Cardiac muscle cell (in vitro differentiated cells and primary cell): Measurements from ENCODE around the gene MYH13. TPM values are rescaled to one million over a fixed set of nuclear protein-coding genes. Genes with fewer than 3 reads are reported as not detected.
A peak's percentile ranks its signal among the peaks of the same experiment; 100 is the strongest.

Experiments
- DNase-seq, 2 donors: peaks; one replicate each; pipeline versions ENCODE4 v3.0.0 to v3.0.0-alpha.2; 2010 to 2017; ENCODE audit warnings: low read depth in 1 of 2, low spot score in 1 of 2
- H3K27ac ChIP-seq: fragments of 200-600 bp; sonication (generic); 2 replicates; pipeline ENCODE4 v1.5.1; 2016
- H3K27me3 ChIP-seq: fragments of 200-600 bp; sonication (generic); 2 replicates; pipeline ENCODE4 v1.6.0; 2016; ENCODE audit warnings: control low read depth
- H3K36me3 ChIP-seq: fragments of 200-600 bp; sonication (generic); 2 replicates; pipeline ENCODE4 v1.5.1; 2016; ENCODE audit warnings: control low read depth
- H3K4me1 ChIP-seq: fragments of 200-600 bp; sonication (generic); 2 replicates; pipeline ENCODE4 v1.8.1; 2017; ENCODE audit warnings: low read depth, mild to moderate bottlenecking, mixed run types
- H3K4me3 ChIP-seq: fragments of 200-600 bp; sonication (generic); 2 replicates; pipeline ENCODE4 v1.5.1; 2016; ENCODE audit warnings: mild to moderate bottlenecking
- H3K9me3 ChIP-seq: fragments of 200-600 bp; sonication (generic); 2 replicates; pipeline ENCODE4 v1.5.1; 2017; ENCODE audit warnings: low read depth, mild to moderate bottlenecking, control low read depth
- polyA plus RNA-seq: library from polyadenylated mRNA; unstranded; fragments of >200 nt; fragmentation: Nextera tagmentation; extraction: Ambion mirVana; gene quantifications from 2 replicates; pipeline ENCODE4 v1.2.1, GENCODE V29; 2016
- total RNA-seq: library from RNA; depleted of rRNA; stranded (reverse); fragments of >200 nt; gene quantifications from 2 replicates; pipeline ENCODE4 v1.2.3, GENCODE V29; 2016
- TF ChIP-seq, protein P1 (sequence below): IDR thresholded peaks from 2 replicates; pipeline ENCODE4 v1.5.1; 2012; ENCODE audit warnings: low read depth, mild to moderate bottlenecking, low read length

MYH13 gene
- total and polyA plus RNA-seq, 2 experiments from 2014 or later, result 0.09 TPM; not detected in 1

DNA sequence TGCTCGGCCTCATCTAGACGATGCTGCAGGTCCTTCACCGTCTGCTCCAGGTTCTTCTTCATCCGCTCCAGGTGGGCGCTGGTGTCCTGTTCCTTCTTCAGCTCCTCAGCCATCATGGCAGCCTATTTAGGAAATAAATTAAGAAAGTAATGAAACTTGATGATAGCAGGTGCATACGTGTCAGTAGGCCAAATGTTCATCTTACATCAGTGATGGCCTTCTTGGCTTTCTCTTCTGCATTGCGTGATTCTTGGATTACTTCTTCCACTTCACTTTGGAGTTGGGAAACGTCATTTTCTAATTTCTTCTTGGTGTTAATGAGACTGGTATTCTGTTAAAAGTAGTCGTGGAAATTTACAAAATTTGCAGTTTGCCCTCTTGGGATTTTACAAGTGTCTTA, 20.1 kb upstream of the MYH13 start:
- Histone ChIP-seq H3K27me3 (no peaks in the 10 kb centered on the region), H3K4me3 (no peak overlapping the region), H3K27ac (no peak overlapping the region), H3K4me1 (no peaks in the 10 kb centered on the region), H3K9me3 (no peaks in the 10 kb centered on the region), H3K36me3 (no peaks in the 10 kb centered on the region)
- DNase-seq, result no peak
- TF ChIP-seq, protein P1, sequence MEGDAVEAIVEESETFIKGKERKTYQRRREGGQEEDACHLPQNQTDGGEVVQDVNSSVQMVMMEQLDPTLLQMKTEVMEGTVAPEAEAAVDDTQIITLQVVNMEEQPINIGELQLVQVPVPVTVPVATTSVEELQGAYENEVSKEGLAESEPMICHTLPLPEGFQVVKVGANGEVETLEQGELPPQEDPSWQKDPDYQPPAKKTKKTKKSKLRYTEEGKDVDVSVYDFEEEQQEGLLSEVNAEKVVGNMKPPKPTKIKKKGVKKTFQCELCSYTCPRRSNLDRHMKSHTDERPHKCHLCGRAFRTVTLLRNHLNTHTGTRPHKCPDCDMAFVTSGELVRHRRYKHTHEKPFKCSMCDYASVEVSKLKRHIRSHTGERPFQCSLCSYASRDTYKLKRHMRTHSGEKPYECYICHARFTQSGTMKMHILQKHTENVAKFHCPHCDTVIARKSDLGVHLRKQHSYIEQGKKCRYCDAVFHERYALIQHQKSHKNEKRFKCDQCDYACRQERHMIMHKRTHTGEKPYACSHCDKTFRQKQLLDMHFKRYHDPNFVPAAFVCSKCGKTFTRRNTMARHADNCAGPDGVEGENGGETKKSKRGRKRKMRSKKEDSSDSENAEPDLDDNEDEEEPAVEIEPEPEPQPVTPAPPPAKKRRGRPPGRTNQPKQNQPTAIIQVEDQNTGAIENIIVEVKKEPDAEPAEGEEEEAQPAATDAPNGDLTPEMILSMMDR, result no peak

DNA sequence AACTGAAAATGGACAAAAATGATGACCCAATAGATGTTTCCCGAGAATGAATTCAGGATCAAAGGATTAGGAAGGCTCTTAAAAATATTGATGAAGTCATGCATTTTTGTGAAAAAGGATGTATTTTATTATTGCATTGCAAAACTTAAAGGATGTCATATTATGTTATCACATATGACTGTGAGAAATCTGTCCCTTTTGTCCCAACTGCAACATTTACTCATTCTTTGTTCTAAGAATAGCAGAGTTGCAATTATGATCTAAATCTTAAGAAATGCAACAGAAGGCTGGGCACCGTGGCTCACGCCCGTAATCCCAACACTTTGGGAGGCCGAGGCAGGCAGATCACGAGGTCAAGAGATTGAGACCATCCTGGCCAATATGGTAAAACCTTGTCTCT, 13.1 kb upstream of the MYH13 start:
- Histone ChIP-seq H3K9me3 (no peaks in the 10 kb centered on the region), H3K36me3 (no peaks in the 10 kb centered on the region), H3K4me1 (no peaks in the 10 kb centered on the region), H3K4me3 (no peak overlapping the region), H3K27ac (no peak overlapping the region), H3K27me3 (peaks cover under 1% of the 10 kb centered on the region)
- DNase-seq, result no peak
- TF ChIP-seq, protein P1, result no peak

DNA sequence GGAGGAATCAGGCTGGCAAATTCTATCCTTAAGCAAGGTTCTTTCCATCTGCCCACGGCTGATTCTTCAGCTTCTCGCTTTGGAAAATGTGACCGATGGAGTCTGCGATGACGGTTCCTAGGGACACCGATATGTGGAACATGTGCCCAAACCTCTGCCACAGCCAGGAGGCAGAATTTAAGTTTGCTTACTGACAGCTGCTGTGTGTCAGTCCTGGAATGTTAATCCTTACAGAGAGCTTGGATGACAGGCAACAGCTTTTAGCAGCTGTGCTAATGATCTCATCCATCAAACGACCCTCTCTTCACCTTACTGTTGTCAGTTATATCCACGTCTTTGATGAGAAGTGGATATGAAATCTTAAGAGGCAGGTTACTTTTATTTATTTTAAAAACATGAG, 11.4 kb upstream of the MYH13 start:
- TF ChIP-seq, protein P1, result no peak
- Histone ChIP-seq H3K4me1 (no peaks in the 10 kb centered on the region), H3K4me3 (no peak overlapping the region), H3K36me3 (no peaks in the 10 kb centered on the region), H3K27ac (no peak overlapping the region), H3K27me3 (peaks cover 2% of the 10 kb centered on the region), H3K9me3 (no peaks in the 10 kb centered on the region)
- peak; percentile 18 to 34 for DNase-seq

DNA sequence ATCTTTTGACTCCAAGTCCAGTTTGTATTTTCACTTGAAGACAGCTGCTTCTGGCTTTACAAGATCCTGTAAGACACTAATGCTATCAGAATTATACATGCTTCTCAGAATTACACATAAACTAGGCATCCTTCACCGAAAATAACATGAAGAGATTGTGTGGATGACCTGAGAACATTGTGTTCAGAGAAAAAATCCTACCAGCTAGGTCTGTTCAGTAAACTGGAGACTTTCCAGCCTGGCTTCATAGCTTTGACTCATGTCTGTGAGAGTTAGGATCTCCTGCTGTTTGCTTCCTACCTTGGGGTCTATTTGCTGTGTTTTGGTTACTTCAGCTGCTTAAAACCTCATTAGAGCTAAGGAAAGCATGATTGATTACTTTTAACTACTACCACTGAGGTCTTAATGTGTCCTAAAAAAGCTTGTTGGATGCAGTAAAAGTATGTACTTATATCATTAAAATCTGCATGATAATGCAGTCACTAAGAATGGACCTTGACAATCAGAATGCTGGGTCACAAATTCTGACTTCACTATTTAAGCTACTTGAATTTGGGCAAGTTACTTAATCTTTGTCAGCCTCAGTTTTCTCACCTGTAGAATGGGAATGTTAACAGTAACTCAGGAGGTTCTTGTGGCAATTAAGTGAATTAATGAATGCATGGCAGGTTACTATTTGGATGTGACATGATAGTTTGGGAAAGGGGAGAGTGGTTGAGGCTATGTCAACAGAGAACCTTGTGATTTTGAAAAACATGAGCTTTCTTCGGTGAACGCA, 8.0 kb upstream of the MYH13 start:
- peaks cover 2% of the 10 kb centered on the region for H3K27me3 ChIP-seq
- DNase-seq, result peak in 1 of 2 donors; percentile 70
- no peak overlapping the region for H3K4me3 ChIP-seq
- no peaks in the 10 kb centered on the region for H3K36me3 ChIP-seq
- TF ChIP-seq, protein P1, result no peak
- H3K4me1 ChIP-seq, result no peaks in the 10 kb centered on the region
- no peak overlapping the region for H3K27ac ChIP-seq
- H3K9me3 ChIP-seq, result no peaks in the 10 kb centered on the region

DNA sequence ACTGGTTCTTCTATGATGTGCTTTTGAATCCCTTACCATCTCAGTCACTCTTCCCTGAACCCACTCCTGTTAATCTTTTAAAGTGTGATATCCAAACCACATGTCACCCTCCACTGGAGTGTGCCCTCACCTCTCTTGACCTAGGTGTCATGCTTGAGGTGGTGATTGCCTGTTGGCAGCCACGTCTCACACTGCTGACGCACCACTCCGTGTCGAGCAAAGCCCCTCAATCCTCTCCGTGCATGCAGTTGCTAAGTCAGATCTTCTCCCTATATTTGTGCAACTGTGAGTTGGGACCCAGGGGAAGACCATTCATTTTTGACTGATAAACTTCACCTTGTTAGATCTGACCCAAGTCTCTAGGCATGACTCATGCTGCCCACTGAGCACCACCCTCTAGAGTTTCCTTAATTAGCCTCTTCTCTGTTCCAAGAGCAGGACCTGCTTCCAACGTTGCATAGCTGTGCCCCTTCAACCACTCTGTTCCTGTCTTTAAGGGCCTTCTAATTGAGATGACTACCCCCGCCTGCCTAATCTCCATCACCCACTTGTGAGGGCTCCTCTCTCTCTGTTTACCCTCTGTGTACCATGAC, 2.7 kb downstream of the MYH13 start:
- peaks cover 11% of the 10 kb centered on the region for H3K27me3 ChIP-seq
- no peaks in the 10 kb centered on the region for H3K9me3 ChIP-seq
- no peaks in the 10 kb centered on the region for H3K4me1 ChIP-seq
- H3K4me3 ChIP-seq, result no peak overlapping the region
- no peaks in the 10 kb centered on the region for H3K36me3 ChIP-seq
- TF ChIP-seq, protein P1, result no peak
- H3K27ac ChIP-seq, result no peak overlapping the region
- DNase-seq, result peak in 1 of 2 donors; percentile 8
